Kidney (tissue), 14 donors: ENCODE measurements around the gene COBLL1. TPM values are rescaled to one million over a fixed set of nuclear protein-coding genes. Genes with fewer than 3 reads are reported as not detected.
A peak's percentile ranks its signal among the peaks of the same experiment; 100 is the strongest.

Experiments used
- DNase-seq, 5 donors: peaks; one replicate each; pipeline ENCODE4 v3.0.0-alpha.2; 2013 to 2020
- FAIRE-seq: peaks from 2 replicates; lab custom pipeline; 2012; peaks lifted over from hg19 to GRCh38; lab: Jason Lieb, UNC
- H3K27ac ChIP-seq, 2 donors: one replicate each; pipeline ENCODE4 v1.7.0; 2013; ENCODE audit warnings: low read depth in 2 of 2, low read length in 2 of 2, inconsistent platforms in 1 of 2
- H3K27me3 ChIP-seq: one replicate; pipeline ENCODE4 v1.7.1; 2013; ENCODE audit warnings: low read length, inconsistent platforms; ENCODE audit not compliant: control insufficient read depth, insufficient read depth
- H3K36me3 ChIP-seq, 3 donors: one replicate each; pipeline versions ENCODE4 v1.7.0 to v1.7.1; 2013; ENCODE audit warnings: low read length in 3 of 3, control low read depth in 1 of 3, inconsistent platforms in 1 of 3; ENCODE audit not compliant: insufficient read depth in 3 of 3, control insufficient read depth in 2 of 3
- H3K4me1 ChIP-seq, 3 donors: one replicate each; pipeline versions ENCODE4 v1.7.0 to v1.7.1; 2013; ENCODE audit warnings: low read length in 3 of 3, inconsistent platforms in 1 of 3, low read depth in 1 of 3; ENCODE audit not compliant: control insufficient read depth in 2 of 3, insufficient read depth in 2 of 3
- H3K4me3 ChIP-seq, 3 donors: one replicate each; pipeline versions ENCODE4 v1.7.0 to v1.8.1; 2013; ENCODE audit warnings: low read length in 3 of 3, control low read depth in 1 of 3, inconsistent platforms in 1 of 3
- H3K9ac ChIP-seq, 3 donors: one replicate each; pipeline versions ENCODE4 v1.7.0 to v1.7.1; 2013; ENCODE audit warnings: low read length in 3 of 3, control low read depth in 1 of 3, inconsistent platforms in 1 of 3
- H3K9me3 ChIP-seq, 3 donors: one replicate each; pipeline versions ENCODE4 v1.7.0 to v1.7.1; 2013; ENCODE audit warnings: low read length in 3 of 3, control low read depth in 1 of 3, inconsistent platforms in 1 of 3; ENCODE audit not compliant: control insufficient read depth in 2 of 3, insufficient read depth in 1 of 3
- intact Hi-C: fragments of 100-400 bp; cut with DNase I; formaldehyde crosslinking; loops from one replicate; pipeline ENCODE4 v1.11.1; 2022
- polyA plus RNA-seq: library from polyadenylated mRNA; stranded (reverse); fragments of 350-450 nt; fragmentation: Illumina TruSeq; extraction: RNeasy Lipid Tissue Mini Kit (QIAGEN cat#74804); gene quantifications from one replicate; pipeline ENCODE4 v1.2.3, GENCODE V29; 2014; ENCODE audit warnings: low read depth, low replicate concordance; ENCODE audit not compliant: insufficient read depth
- total RNA-seq: library from RNA; stranded (reverse); fragmentation: NEBNext Ultra II Directional; extraction: Animal tissue kit (Norgen Biotek cat#: 25700); gene quantifications from one replicate; pipeline ENCODE4 v1.2.1, GENCODE V29; 2021
- TF ChIP-seq, protein P1 (sequence below): IDR thresholded peaks from 3 replicates; pipeline ENCODE4 v1.5.1; 2012; ENCODE audit warnings: mild to moderate bottlenecking, moderate library complexity, borderline replicate concordance; ENCODE audit not compliant: insufficient read depth; ENCODE audit errors: extremely low read depth
- donor health status: control.
- donor health status: control.
- donor health status: control.
- donor health status: control.
- donor health status: control.
- donor health status: DM: yes; HTN: yes; CAD: no.
- donor health status: Normal renal cell carcinoma (clear cell type).

The COBLL1 gene
- total and polyA plus RNA-seq, 2 donors from 2014 or later = 39.7 to 205 TPM

DNA sequence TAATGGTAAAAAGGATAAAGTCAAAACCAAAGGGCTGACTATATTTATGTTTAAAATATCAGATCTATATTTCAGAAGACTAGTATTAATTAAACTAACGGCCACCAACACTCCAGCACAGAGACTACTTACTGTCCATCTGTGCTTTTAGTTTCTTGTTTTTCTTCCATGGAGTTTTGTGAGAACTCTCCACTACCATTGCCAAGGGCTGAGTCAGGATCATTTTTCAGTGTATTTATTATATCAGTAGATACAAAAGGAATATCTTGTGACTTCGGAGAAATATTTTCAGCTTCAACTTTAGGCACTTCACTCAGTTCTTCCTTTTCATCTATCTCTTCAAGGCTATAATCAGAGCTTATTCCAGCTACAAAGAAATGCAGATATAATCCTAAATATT lies 141.2 kb downstream of the COBLL1 start:
- no peaks in the 10 kb centered on the region for H3K9me3 ChIP-seq
- peaks cover 0 to 19% (median 3%) of the 10 kb centered on the region in 3 donors for H3K36me3 ChIP-seq
- peaks cover 0 to 16% (median 0%) of the 10 kb centered on the region in 3 donors for H3K4me1 ChIP-seq
- H3K27me3 ChIP-seq = no peaks in the 10 kb centered on the region
- intact Hi-C loops = no loop called here
- DNase-seq = no peak
- H3K27ac ChIP-seq = peak overlapping the region in 1 of 2 donors; percentile 53
- FAIRE-seq = no peak
- no peak overlapping the region for H3K4me3 ChIP-seq
- H3K9ac ChIP-seq = no peak overlapping the region
- TF ChIP-seq, protein P1, sequence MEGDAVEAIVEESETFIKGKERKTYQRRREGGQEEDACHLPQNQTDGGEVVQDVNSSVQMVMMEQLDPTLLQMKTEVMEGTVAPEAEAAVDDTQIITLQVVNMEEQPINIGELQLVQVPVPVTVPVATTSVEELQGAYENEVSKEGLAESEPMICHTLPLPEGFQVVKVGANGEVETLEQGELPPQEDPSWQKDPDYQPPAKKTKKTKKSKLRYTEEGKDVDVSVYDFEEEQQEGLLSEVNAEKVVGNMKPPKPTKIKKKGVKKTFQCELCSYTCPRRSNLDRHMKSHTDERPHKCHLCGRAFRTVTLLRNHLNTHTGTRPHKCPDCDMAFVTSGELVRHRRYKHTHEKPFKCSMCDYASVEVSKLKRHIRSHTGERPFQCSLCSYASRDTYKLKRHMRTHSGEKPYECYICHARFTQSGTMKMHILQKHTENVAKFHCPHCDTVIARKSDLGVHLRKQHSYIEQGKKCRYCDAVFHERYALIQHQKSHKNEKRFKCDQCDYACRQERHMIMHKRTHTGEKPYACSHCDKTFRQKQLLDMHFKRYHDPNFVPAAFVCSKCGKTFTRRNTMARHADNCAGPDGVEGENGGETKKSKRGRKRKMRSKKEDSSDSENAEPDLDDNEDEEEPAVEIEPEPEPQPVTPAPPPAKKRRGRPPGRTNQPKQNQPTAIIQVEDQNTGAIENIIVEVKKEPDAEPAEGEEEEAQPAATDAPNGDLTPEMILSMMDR = no peak

DNA sequence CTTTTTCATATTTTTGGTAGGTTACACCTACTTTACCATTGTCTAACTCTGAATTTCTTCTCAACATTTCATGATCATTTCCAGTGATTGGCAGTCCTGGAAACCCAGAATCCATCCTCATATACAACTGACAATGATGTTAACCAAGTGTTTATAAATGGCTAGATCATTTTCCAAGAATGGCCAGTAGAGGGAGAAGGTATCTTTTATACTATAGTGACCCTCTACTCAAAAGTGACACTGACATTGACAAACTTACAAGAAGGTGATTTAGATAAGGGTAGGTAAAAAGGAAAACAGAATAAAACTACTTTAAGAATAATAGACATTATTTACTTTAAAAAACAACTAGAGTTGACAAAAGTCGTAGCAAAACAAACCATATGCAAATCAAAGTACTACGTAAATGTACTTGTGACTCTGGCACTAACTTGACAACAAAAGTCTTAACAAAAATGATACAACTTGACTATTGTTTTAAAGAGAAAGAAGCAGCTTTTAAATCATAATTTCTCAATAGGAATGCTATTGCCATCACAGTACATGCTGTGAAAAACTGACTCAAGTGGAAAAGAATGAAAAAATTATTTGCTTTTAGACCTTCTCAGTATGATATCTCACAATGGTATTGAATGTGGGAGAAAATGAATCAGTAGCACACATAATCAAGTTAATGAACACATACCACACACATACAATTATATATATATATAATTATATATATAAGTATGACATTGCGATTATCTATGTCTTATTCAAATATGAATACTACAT lies 143.7 kb downstream of the COBLL1 start:
- Histone ChIP-seq H3K36me3 (peaks cover 0 to 28% (median 2%) of the 10 kb centered on the region in 3 donors), H3K4me3 (no peak overlapping the region), H3K4me1 (peaks cover 0 to 13% (median 0%) of the 10 kb centered on the region in 3 donors), H3K27me3 (no peaks in the 10 kb centered on the region), H3K9me3 (no peaks in the 10 kb centered on the region), H3K27ac (no peak overlapping the region), H3K9ac (no peak overlapping the region)
- intact Hi-C loops = no loop called here
- FAIRE-seq (no peak), DNase-seq (peak in 1 of 5 donors; percentile 30)
- TF ChIP-seq, protein P1 = peak; percentile 32

DNA sequence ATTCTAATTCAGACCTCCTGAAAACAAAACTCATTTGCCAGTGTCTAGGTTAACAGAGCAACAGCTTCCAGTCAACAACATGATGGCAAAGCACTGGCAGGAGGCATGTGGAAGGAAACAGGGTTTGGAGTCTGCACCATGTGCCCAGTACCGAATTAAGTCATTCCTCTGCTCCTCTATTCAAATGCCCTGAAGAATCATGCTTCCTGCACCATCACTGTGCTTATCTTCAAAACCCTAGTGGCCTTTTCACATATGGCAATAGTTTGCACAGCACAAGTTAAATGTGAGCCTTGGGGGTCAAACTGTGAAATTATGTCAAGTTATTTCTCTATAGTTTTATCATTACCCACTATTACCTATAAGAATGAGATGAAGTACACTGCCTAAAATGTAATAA lies 145.0 kb downstream of the COBLL1 start:
- FAIRE-seq (no peak), DNase-seq (no peak)
- Histone ChIP-seq H3K36me3 (peaks cover 0 to 31% (median 2%) of the 10 kb centered on the region in 3 donors), H3K27ac (no peak overlapping the region), H3K4me1 (peaks cover 0 to 13% (median 0%) of the 10 kb centered on the region in 3 donors), H3K4me3 (no peak overlapping the region), H3K27me3 (no peaks in the 10 kb centered on the region), H3K9ac (no peak overlapping the region), H3K9me3 (no peaks in the 10 kb centered on the region)
- TF ChIP-seq, protein P1 = no peak
- intact Hi-C loops = no loop called here
